K562 (cell line): ENCODE data around the gene SUCO. TPM values are rescaled to one million over a fixed set of nuclear protein-coding genes. Genes with fewer than 3 reads are reported as not detected.

Source experiments
- ATAC-seq: fragments of 200-7000 bp; cut with Tn5 transposase; 3 replicates; pipeline ENCODE4 v1.9.1; 2020; ENCODE audit warnings: moderate library complexity
- BruUV-seq: library from RNA; stranded (reverse); fragments of 400-500 nt; replicated peaks from 2 replicates; lab custom pipeline; 2021; lab: Mats Ljungman, UMichigan
- CTCF ChIA-PET: fragments of 300-600 bp; formaldehyde crosslinking; extraction: SDS; loops from one replicate; lab custom pipeline; 2021; ENCODE audit warnings: low intra/inter-chr PET ratio; lab: Yijun Ruan, JAX
- POLR2A ChIA-PET: fragments of 300-600, 350-650 bp; sonication (Branson Sonifier 250); formaldehyde crosslinking; extraction: SDS; loops from one replicate; lab custom pipeline; 2021; ENCODE audit warnings: antibody characterized with exemption, inconsistent platforms; lab: Yijun Ruan, JAX
- DNase-seq, 4 experiments: peaks; one replicate each; pipeline versions ENCODE4 v3.0.0 to v3.0.0-alpha.2; 2011 to 2018; ENCODE audit warnings: low spot score in 3 of 4, mixed read lengths in 3 of 4; ENCODE audit errors: extremely low read depth in 1 of 4
- FAIRE-seq: peaks from 2 replicates; lab custom pipeline; 2011; peaks lifted over from hg19 to GRCh38; lab: Jason Lieb, UNC
- H2AFZ ChIP-seq: 2 replicates; pipeline ENCODE4 v1.6.0; 2011; ENCODE audit warnings: low read depth, low read length, control low read depth, inconsistent platforms
- H3K27ac ChIP-seq: fragments of 200-600 bp; 3 replicates; pipeline ENCODE4 v1.8.0; 2011; ENCODE audit warnings: low read depth, mild to moderate bottlenecking, control low read depth, inconsistent platforms, low read length, moderate library complexity, mixed read lengths; ENCODE audit errors: extremely low read depth
- H3K27me3 ChIP-seq, 2 experiments: fragments of 300-600 bp in 1 of 2; 2 replicates in 1 of 2; 3 replicates in 1 of 2; pipeline versions ENCODE4 v1.6.0 to v1.8.0; 2011; ENCODE audit warnings: inconsistent platforms in 2 of 2, low read length in 2 of 2, mild to moderate bottlenecking in 1 of 2, mixed read lengths in 1 of 2, moderate library complexity in 1 of 2; ENCODE audit not compliant: control insufficient read depth in 2 of 2, insufficient read depth in 2 of 2
- H3K36me3 ChIP-seq: fragments of 300-600 bp; 3 replicates; pipeline ENCODE4 v1.8.0; 2011; ENCODE audit warnings: mild to moderate bottlenecking, low read length, inconsistent platforms; ENCODE audit not compliant: control insufficient read depth, insufficient read depth
- H3K4me1 ChIP-seq, 2 experiments: fragments of 200-600 bp in 1 of 2; replicated peaks in 1 of 2; 2 replicates in 1 of 2; 3 replicates in 1 of 2; pipeline versions ENCODE4 v1.5.1 to v1.8.0; 2011; ENCODE audit warnings: inconsistent platforms in 2 of 2, low read length in 2 of 2, mild to moderate bottlenecking in 1 of 2, mixed read lengths in 1 of 2, moderate library complexity in 1 of 2; ENCODE audit not compliant: control insufficient read depth in 2 of 2, insufficient read depth in 2 of 2
- H3K4me2 ChIP-seq: 2 replicates; pipeline ENCODE4 v1.6.1; 2011; ENCODE audit warnings: low read length, control low read depth, inconsistent platforms, mixed read lengths; ENCODE audit not compliant: insufficient read depth
- H3K4me3 ChIP-seq: fragments of 200-600 bp; sonication (generic), shearing (Covaris generic); 2 replicates; pipeline ENCODE4 v1.5.1; 2016; ENCODE audit warnings: control low read depth, inconsistent platforms
- H3K79me2 ChIP-seq: fragments of 200-600 bp; 3 replicates; pipeline ENCODE4 v1.8.0; 2011; ENCODE audit warnings: low read length, inconsistent platforms; ENCODE audit not compliant: control insufficient read depth, insufficient read depth
- H3K9ac ChIP-seq, 2 experiments: 2 replicates each; pipeline versions ENCODE4 v1.6.0 to v1.6.1; 2011; ENCODE audit warnings: low read depth in 2 of 2, low read length in 2 of 2, control low read depth in 1 of 2, inconsistent platforms in 1 of 2, mild to moderate bottlenecking in 1 of 2, mixed read lengths in 1 of 2; ENCODE audit not compliant: insufficient read depth in 1 of 2
- H3K9me1 ChIP-seq: one replicate; pipeline ENCODE4 v1.6.0; 2011; ENCODE audit warnings: inconsistent platforms, mild to moderate bottlenecking, low read length, moderate library complexity; ENCODE audit not compliant: control insufficient read depth, insufficient read depth
- H3K9me3 ChIP-seq: replicated peaks from 2 replicates; pipeline ENCODE4 v1.5.1; 2011; ENCODE audit warnings: low read depth, low read length, inconsistent platforms; ENCODE audit not compliant: control insufficient read depth, insufficient read depth
- H4K20me1 ChIP-seq: replicated peaks from 2 replicates; pipeline ENCODE4 v1.6.1; 2011; ENCODE audit warnings: low read length, inconsistent platforms, mixed read lengths; ENCODE audit not compliant: control insufficient read depth, insufficient read depth
- ARID1B ChIP-seq: fragments of 450-650 bp; IDR thresholded peaks from 2 replicates; pipeline ENCODE4 v1.6.1; 2016; ENCODE audit warnings: antibody characterized with exemption, mild to moderate bottlenecking, inconsistent platforms
- BCOR ChIP-seq: fragments of 450-650 bp; IDR thresholded peaks from 2 replicates; pipeline ENCODE4 v1.6.1; 2016
- CBX3 ChIP-seq, 2 experiments: IDR thresholded peaks; 1 replicate in 1 of 2; 2 replicates in 1 of 2; pipeline ENCODE4 v1.6.1; 2012; ENCODE audit warnings: inconsistent platforms in 2 of 2, low read length in 2 of 2, borderline replicate concordance in 1 of 2, control low read depth in 1 of 2
- DIDO1 ChIP-seq: fragments of 450-650 bp; IDR thresholded peaks from 2 replicates; pipeline ENCODE4 v1.6.1; 2016; ENCODE audit warnings: low read depth, missing biosample characterization, missing genetic modification characterization
- KAT8 ChIP-seq: fragments of 450-650 bp; IDR thresholded peaks from 2 replicates; pipeline ENCODE4 v1.6.1; 2016; ENCODE audit warnings: low read depth, mild to moderate bottlenecking
- MCM2 ChIP-seq: fragments of 450-650 bp; IDR thresholded peaks from 2 replicates; pipeline ENCODE4 v1.6.1; 2017; ENCODE audit warnings: low read depth, mild to moderate bottlenecking
- MLX ChIP-seq, 2 experiments: fragments of 450-650 bp in 1 of 2; sonication (generic) in 1 of 2; formaldehyde crosslinking; conservative IDR thresholded peaks; 2 replicates each; pipeline versions ENCODE4 v1.4.0 to v1.8.1; 2020 to 2022; ENCODE audit warnings: mild to moderate bottlenecking in 1 of 2, missing genetic modification reagents in 1 of 2
- MYC ChIP-seq, 2 experiments: fragments of 250-450 bp in 1 of 2; sonication (Bioruptor Pico) in 1 of 2; IDR thresholded peaks; 2 replicates each; pipeline versions ENCODE4 v1.5.1 to v1.6.1; 2012 to 2021; ENCODE audit warnings: low read depth in 2 of 2, borderline replicate concordance in 1 of 2, improper control_type of control experiment in 1 of 2, low read length in 1 of 2, mild to moderate bottlenecking in 1 of 2, moderate library complexity in 1 of 2
- RFX1 ChIP-seq: fragments of 450-650 bp; IDR thresholded peaks from 2 replicates; pipeline ENCODE4 v1.6.1; 2016; ENCODE audit warnings: mild to moderate bottlenecking, moderate library complexity
- TRIM28 ChIP-seq: fragments of 450-650 bp; IDR thresholded peaks from 2 replicates; pipeline ENCODE4 v1.6.1; 2017
- ZC3H11A ChIP-seq: IDR thresholded peaks from 2 replicates; pipeline ENCODE4 v1.6.1; 2012; ENCODE audit warnings: low read depth, low read length, improper control_type of control experiment
- ZNF444 ChIP-seq: fragments of 250-450 bp; sonication (Bioruptor Pico); IDR thresholded peaks from 2 replicates; pipeline ENCODE4 v1.4.0; 2020; ENCODE audit warnings: mild to moderate bottlenecking, moderate library complexity
- ZNF764 ChIP-seq: fragments of 250-450 bp; sonication (Bioruptor Pico); IDR thresholded peaks from 2 replicates; pipeline ENCODE4 v1.4.0; 2020; ENCODE audit warnings: low read depth, mild to moderate bottlenecking, moderate library complexity
- WGBS: fragments of 100-300 bp; shearing (Covaris generic); methylation state at CpG from one replicate; pipeline ENCODE4 v1.1.6; 2016; ENCODE audit warnings: low coverage, mixed read lengths; ENCODE audit not compliant: insufficient coverage; ENCODE audit errors: missing lambda C conversion rate; 5-methylcytosine and 5-hydroxymethylcytosine counted together
- in situ Hi-C: fragments of 300-500 bp; cut with MboI; formaldehyde crosslinking; loops from 4 replicates; pipeline ENCODE4 v1.15.0; 2018; ENCODE audit warnings: inconsistent platforms, mixed read lengths
- intact Hi-C: fragments of 100-400 bp; cut with micrococcal nuclease; formaldehyde crosslinking; loops from 2 replicates; pipeline ENCODE4 v1.14.2; 2022
- polyA plus RNA-seq, 8 experiments: library from polyadenylated mRNA; depleted of rRNA in 4 of 8; stranded (reverse) in 5 of 8; unstranded in 3 of 8; fragments of >200 nt; fragmentation: Nextera tagmentation in 2 of 8; fragmentation: Illumina TruSeq in 1 of 8; extraction: Ambion mirVana in 2 of 8; extraction: Trizol in 1 of 8; gene quantifications; 2 replicates each; pipeline versions ENCODE4 v1.2.1 to v1.2.3, GENCODE V29; 2011 to 2014; ENCODE audit warnings: inconsistent platforms in 1 of 8, missing spikeins in 1 of 8
- total RNA-seq, 7 experiments: library from RNA; depleted of rRNA in 6 of 7; stranded (reverse); fragments of >200 nt in 6 of 7; fragmentation: Illumina TruSeq in 2 of 7; extraction: Trizol in 2 of 7; gene quantifications; 2 replicates each; pipeline versions ENCODE4 v1.2.1 to v1.2.3, GENCODE V29; 2011 to 2021; ENCODE audit warnings: low replicate concordance in 1 of 7

The SUCO gene
- total and polyA plus RNA-seq, 9 of the 15 experiments (the other 6 are each of a cell fraction or from before 2014, with no cell fraction given) = 2.5 to 20.6 (median 14.3) TPM

GRCh38 chr1:172496678-172497077, 36.3 kb upstream of the SUCO start:
- 13% methylated on average over 1 of the region's 1 CpG for WGBS
- Histone ChIP-seq H3K4me3 (no peak overlapping the region), H3K9me3 (no peaks in the 10 kb centered on the region), H4K20me1 (no peaks in the 10 kb centered on the region), H3K4me2 (no peak overlapping the region), H3K9me1 (no peaks in the 10 kb centered on the region), H3K79me2 (no peaks in the 10 kb centered on the region), H3K27me3 (no peaks in the 10 kb centered on the region), H3K4me1 (peaks cover 0 to 13% of the 10 kb centered on the region in 2 experiments; a peak in 3 of 5 replicates), H3K36me3 (no peaks in the 10 kb centered on the region), H3K9ac (no peak overlapping the region), H3K27ac (no peak overlapping the region), H2AFZ (no peak overlapping the region)
- no peak for FAIRE-seq
- ATAC-seq = no peak
- TF ChIP-seq DIDO1 (tag) (no peak), MCM2 (no peak), ZNF764 (no peak), ZC3H11A (no peak), BCOR (no peak), ZNF444 (no peak), KAT8 (no peak), MLX (CRISPR knock-in tag; conservative IDR thresholded peaks at IDR 0.05) (no peak), TRIM28 (no peak), CBX3 (IDR thresholded peaks at IDR 0.05; ENCODE audit: borderline replicate concordance in 1 of 2, low read length in 2 of 2) (no peak), MYC (IDR thresholded peaks at IDR 0.05; ENCODE audit: low read depth, low read length) (no peak), MYC (CRISPR knock-in tag; IDR thresholded peaks at IDR 0.05; ENCODE audit: borderline replicate concordance, low read depth) (no peak), ARID1B (no peak), RFX1 (no peak)
- CTCF ChIA-PET = no interaction called here
- in situ Hi-C loops = no loop called here
- BruUV-seq = no TSS peak
- no peak for DNase-seq
- intact Hi-C loops = loop anchor here (5.0 kb wide), 1 partner anchor 44 kb away; no protein-coding TSS in a partner anchor
- POLR2A ChIA-PET = interaction anchor here (1.0 to 1.5 kb wide), 5 partner anchors 10 to 43 kb away, joined by 3 to 6 read pairs (median 4); no protein-coding TSS in a partner anchor
